GM12892 (cell line): ENCODE data around the gene ACSF3.

Experiments used
- DNase-seq: peaks from one replicate; pipeline ENCODE4 v3.0.0; 2011; ENCODE audit not compliant: insufficient read length
- FAIRE-seq: peaks from 2 replicates; lab custom pipeline; 2011; peaks lifted over from hg19 to GRCh38; lab: Jason Lieb, UNC
- POLR2A ChIP-seq: IDR thresholded peaks from 2 replicates; pipeline ENCODE4 v1.6.1; 2011; ENCODE audit warnings: low read depth, low read length, control low read depth
- POLR2AphosphoS5 ChIP-seq: IDR thresholded peaks from 2 replicates; pipeline ENCODE4 v1.6.1; 2011; ENCODE audit warnings: low read depth, low read length, control low read depth
- TAF1 ChIP-seq: IDR thresholded peaks from 2 replicates; pipeline ENCODE4 v1.6.1; 2011; ENCODE audit warnings: low read depth, mild to moderate bottlenecking, control low read depth, low read length, borderline replicate concordance

Gene ACSF3

DNA sequence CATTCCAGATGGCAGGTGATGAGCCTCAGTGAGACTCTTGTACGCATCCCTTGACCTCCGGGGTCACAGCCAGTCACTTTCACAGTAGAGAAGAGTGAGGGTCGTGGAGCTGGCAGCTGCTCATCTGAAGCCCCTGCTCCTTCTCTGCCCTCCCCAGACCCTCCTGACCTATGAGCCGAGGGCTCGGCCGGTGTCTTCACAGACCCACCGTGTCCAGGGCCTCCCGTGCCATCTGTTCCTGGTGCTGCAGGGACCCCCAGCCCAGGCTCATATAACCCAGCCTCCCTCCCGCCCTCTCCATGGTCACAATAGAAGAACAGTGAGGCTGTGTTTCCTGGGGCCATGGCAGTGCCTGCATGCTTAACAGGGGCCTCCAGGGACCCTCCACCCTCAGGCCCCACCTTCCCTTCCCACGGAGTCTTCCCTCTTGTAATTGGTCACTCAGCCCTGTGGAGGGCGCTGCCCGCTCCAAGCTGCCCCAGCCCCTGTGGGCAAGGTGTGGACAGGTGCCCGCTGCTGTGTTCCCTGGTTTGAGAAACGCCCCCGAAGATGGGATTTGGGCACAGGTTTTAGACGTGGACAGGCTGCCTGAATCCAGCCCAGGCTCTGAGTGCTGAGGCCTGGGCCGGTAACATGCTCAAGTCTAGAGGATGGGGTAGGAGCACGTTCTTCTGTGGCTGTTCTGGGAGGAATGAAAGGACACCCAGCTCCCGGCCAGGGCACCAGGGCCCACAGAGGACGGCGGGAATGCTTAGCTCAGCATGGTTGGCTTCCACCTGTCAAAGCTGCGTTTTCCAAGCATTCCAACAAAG lies 38.7 kb downstream of the ACSF3 start:
- no peak for TF ChIP-seq POLR2AphosphoS5
- TF ChIP-seq POLR2A, result no peak
- no peak for TF ChIP-seq TAF1
- DNase-seq (no peak), FAIRE-seq (no peak)

DNA sequence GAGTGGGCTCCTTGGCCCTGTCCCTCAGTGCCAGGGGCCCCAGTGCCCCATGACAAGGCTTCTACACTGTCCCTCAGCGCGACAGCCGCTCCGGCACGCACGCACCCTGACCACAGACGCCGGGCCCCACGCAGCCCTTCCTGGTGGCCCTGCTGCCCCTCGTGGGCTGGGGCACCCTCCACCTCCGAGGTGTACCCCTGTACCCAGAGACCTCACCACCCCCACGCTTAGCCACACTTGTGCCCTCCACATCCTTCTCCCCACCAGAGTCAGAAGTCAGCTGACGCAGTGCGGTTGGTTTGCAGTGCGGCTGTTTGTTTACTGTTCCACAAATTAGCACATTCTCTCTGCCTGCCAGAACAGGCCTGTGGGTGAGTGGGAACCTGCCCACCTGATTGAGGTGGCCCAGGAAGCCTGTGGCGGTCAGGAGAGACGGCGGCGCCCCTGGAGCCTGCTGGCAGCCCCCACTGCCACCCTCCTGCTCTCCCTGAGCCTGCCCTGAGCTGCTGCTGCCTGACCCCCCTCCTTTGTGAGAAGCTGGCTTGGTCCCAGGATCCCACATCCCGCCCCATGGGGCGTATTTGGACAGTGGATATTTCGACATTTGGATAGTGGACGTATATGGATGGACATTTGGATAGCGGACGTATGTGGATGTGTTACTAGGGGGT lies 39.9 kb downstream of the ACSF3 start:
- TF ChIP-seq TAF1 (no peak), POLR2AphosphoS5 (no peak), POLR2A (no peak)
- DNase-seq (no peak), FAIRE-seq (no peak)

GRCh38 chr16:89134269-89134668 lies 40.6 kb downstream of the ACSF3 start:
- FAIRE-seq (no peak), DNase-seq (no peak)
- TF ChIP-seq POLR2A (no peak), TAF1 (no peak), POLR2AphosphoS5 (no peak)

DNA sequence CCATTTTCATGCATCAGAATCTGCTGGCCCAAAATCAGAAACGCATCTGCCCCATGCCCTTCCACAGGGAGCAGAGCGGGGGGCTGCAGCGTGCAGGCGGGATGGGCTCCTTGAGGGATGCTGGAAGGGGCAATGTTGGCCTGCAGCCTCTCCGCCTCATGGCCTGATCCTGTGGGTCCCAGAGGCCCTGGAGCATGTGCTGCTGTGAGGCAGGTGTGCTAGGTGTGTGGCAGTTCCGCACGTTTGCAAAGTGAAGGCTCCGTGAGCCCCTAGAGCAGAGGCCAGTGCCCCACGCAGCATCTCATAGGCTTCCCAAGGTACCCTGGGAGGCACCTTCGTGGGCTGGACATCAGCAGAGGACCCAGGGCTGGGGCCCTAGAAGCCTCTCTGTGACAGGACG lies 41.5 kb downstream of the ACSF3 start:
- DNase-seq (no peak), FAIRE-seq (no peak)
- TF ChIP-seq POLR2AphosphoS5, result no peak
- no peak for TF ChIP-seq POLR2A
- TF ChIP-seq TAF1, result no peak

GRCh38 chr16:89135971-89136765 lies 42.5 kb downstream of the ACSF3 start:
- FAIRE-seq (no peak), DNase-seq (no peak)
- TF ChIP-seq POLR2AphosphoS5 (no peak), TAF1 (no peak)

GRCh38 chr16:89136931-89137330 lies 43.3 kb downstream of the ACSF3 start:
- DNase-seq (no peak), FAIRE-seq (no peak)
- TF ChIP-seq TAF1, result no peak
- no peak for TF ChIP-seq POLR2AphosphoS5
- no peak for TF ChIP-seq POLR2A

DNA sequence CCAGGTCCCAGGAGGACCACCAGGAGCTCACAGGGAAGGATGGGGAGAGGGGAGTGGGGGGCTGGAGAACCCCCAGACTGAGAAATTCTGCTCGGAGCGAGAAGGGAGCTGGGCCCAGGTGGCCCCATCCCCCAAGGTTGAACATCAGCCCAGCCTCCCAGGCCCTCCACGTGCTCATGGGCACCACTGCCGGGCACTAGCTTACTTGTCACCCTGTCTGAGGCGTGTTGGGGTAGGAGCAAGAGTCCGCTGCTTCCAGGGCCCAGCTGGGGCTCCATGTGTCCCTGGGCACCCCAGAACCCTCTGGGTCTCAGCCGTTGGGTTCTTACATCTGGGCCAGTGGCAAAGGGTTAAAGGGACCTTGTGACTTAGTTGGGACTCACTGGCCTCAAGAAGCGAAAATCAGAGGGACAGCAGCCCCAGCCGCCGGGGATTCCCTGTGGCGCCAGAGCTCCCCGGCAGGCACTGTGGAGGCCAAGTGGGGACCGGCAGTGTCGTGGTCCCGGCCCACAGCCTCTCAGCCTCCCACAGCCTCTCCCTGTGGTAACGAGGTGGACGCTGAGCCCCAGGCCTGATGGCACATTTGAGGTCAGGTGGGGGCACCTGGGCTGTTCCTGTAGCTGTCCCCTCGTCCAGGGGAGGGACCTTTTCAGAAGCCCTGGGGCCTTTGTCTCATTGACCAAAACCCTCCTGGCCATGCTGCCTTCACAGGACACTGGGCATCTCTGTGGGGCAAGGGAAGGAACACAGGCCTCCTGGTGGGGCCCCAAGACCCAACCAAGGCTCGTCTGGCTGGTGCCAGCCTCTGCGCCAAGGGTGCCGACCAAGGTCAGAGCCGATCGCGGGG lies 44.2 kb downstream of the ACSF3 start:
- DNase-seq (no peak), FAIRE-seq (no peak)
- TF ChIP-seq TAF1 (no peak), POLR2AphosphoS5 (no peak), POLR2A (no peak)

- TF ChIP-seq POLR2A (no peak), POLR2AphosphoS5 (no peak), TAF1 (no peak)
- DNase-seq, result no peak
- no peak for FAIRE-seq
Observed at GRCh38 chr16:89138513-89138795, 44.8 kb downstream of the ACSF3 start.

DNA sequence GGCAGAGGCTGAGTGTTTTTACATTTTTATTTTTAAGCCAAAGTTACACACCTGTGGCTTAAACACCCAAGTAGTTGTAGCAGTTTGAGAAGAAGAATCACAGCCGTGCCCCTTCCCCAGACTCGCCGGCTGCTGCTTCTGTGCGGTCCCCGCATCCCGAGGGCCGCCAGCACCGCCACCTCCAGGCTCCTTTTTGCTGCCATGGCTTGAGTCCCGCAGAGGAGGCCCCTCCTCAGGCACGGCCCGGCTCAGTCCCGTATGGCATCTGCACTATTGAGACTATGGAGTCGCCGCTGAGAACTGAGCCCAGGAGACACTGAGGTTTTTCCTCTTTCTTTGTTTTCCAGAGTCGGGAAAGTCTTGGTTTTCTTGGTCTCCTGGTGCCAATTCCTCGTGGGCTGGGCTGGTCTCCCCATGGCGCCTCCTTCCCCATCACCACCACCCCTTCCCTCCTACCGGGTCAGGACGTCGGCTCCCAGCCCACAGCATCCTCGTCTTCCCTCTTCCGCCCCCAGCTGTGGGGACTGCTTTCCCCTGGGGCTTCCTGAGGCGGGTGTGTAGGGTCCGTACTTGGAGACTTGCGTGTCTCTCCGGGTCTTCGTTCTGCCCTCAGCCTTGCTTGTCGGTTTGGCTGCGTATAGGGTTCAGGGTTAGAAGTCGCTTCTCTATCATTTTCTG lies 45.3 kb downstream of the ACSF3 start:
- DNase-seq, result no peak
- TF ChIP-seq POLR2A (no peak), POLR2AphosphoS5 (no peak), TAF1 (no peak)
- FAIRE-seq, result no peak

DNA sequence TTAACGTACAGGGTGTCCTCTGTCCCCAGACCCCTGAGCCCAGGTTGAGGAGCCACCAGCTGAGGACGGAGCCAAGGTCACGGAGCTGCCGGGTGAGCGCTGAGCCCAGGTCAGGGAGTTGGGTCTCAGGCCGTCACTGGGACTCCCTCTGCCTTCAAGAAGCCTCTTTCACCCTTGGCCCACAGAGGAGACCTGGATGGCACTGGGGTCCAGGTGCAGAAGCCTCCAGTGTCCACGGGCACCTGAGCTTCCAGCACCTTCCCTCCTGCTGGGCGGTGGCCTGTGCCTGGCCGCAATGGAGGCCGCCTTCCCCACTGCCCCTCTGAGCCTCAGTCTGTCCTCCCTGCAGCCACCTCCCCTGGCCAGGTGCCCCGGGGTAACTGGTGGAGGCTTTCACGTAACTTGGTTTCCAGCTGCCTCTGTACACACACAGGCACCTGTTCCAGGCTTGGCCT lies 46.3 kb downstream of the ACSF3 start:
- TF ChIP-seq POLR2A (no peak), TAF1 (no peak), POLR2AphosphoS5 (no peak)
- FAIRE-seq (no peak), DNase-seq (no peak)

DNA sequence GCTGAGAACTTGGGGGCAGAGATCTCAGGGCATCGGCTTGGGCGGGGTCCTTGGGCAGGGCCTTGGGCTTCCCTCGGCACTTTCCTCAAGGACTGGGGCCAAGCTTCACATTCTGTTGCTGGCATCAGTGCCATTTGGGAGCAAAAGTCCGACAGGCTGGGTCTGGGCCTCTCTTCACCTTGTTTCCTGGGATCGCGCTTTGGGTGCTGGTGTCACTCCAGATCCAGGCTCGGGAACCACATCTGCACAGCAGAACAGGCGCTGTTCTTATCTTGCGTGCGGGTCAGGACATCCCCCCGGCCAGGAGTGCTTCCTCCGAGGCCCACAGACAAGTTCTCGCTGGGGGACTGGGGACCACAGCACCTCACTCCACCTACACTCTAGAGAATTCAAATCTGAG lies 46.7 kb downstream of the ACSF3 start:
- TF ChIP-seq POLR2AphosphoS5 (no peak), POLR2A (no peak)
- FAIRE-seq (no peak), DNase-seq (no peak)
